Uterus (tissue), 2 donors: ENCODE results near the gene HSPA12A.

Experiments
- POLR2A ChIP-seq, 2 donors: fragments of 450-650 bp; IDR thresholded peaks; one replicate each; pipeline ENCODE4 v1.6.1; 2016; ENCODE audit warnings: antibody characterized with exemption in 2 of 2, mild to moderate bottlenecking in 1 of 2, moderate library complexity in 1 of 2
- TF ChIP-seq, protein P1 (sequence below), 4 experiments: fragments of 200-600 bp in 2 of 4; fragments of 450-650 bp in 2 of 4; sonication (generic) in 2 of 4; IDR thresholded peaks; one replicate each; pipeline ENCODE4 v1.5.1; 2016 to 2019; ENCODE audit warnings: antibody characterized with exemption in 4 of 4, mild to moderate bottlenecking in 2 of 4, moderate library complexity in 1 of 4

DNA sequence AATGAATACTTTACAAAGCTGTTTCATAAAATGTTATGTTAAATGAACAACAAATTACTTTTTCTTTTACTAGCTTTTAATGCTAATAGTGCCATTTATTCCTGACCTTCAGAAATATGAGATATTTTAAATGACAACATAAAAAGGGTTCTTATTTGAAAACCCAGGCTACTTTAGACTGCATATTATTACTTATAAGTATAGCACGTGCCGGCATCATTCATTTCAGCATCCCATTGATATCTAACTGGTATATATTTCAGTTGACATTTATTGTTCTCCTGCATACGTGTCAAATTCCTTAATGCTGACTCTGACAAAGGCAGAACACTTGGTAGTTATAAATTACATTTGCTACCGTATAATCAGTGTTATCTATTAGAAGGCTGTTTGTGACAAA lies 86.3 kb downstream of the HSPA12A start:
- TF ChIP-seq, protein P1, sequence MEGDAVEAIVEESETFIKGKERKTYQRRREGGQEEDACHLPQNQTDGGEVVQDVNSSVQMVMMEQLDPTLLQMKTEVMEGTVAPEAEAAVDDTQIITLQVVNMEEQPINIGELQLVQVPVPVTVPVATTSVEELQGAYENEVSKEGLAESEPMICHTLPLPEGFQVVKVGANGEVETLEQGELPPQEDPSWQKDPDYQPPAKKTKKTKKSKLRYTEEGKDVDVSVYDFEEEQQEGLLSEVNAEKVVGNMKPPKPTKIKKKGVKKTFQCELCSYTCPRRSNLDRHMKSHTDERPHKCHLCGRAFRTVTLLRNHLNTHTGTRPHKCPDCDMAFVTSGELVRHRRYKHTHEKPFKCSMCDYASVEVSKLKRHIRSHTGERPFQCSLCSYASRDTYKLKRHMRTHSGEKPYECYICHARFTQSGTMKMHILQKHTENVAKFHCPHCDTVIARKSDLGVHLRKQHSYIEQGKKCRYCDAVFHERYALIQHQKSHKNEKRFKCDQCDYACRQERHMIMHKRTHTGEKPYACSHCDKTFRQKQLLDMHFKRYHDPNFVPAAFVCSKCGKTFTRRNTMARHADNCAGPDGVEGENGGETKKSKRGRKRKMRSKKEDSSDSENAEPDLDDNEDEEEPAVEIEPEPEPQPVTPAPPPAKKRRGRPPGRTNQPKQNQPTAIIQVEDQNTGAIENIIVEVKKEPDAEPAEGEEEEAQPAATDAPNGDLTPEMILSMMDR (IDR thresholded peaks at IDR 0.05) = no peak
- no peak for TF ChIP-seq POLR2A (IDR thresholded peaks at IDR 0.05)
